ENCODE data around the gene ELSPBP1.
"Not testable (repeated sequence)": the region's sequence is repeated elsewhere in the genome, so short reads cannot be mapped to it uniquely, and the experiment has no call there.

ELSPBP1 gene

DNA sequence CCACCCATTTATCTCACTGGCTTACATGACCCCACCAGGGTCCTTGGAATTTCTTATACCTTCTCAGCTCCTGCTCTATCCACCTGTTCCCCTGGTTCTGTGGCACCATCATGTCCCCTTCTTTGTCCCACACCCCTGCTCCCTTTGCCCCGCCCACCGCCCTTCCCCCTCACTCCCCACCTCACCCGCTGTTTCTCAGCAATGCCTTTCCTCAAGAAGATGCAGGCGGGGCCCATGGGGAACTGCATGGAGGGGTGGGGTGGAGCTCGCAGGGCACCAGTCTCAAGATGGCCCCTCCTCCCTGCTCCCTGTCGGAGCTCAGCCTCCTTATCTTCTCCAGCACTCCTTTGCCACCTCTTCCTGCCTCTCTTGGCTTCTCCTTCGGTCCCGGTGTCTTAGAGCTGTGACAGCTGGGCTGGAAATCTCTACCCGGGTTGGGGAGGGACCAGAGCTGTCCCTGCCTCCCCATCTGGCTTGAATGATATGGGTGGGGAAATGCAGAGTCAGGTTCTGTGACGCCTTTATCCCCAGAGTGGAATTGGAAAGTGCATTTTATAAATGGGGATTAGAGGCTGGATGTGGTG lies 49.3 kb downstream of the ELSPBP1 start, which contains the start of gene CABP5:
Gene CABP5 (minus strand): TSS at position 405 of the 584 bp plus-strand sequence. CDS start 157 bp downstream, at position 248.
- no peak for DNase-seq

- DNase-seq = no peak
These were observed 50.1 kb downstream of the ELSPBP1 start for GRCh38 chr19:48044561-48044960.

DNA sequence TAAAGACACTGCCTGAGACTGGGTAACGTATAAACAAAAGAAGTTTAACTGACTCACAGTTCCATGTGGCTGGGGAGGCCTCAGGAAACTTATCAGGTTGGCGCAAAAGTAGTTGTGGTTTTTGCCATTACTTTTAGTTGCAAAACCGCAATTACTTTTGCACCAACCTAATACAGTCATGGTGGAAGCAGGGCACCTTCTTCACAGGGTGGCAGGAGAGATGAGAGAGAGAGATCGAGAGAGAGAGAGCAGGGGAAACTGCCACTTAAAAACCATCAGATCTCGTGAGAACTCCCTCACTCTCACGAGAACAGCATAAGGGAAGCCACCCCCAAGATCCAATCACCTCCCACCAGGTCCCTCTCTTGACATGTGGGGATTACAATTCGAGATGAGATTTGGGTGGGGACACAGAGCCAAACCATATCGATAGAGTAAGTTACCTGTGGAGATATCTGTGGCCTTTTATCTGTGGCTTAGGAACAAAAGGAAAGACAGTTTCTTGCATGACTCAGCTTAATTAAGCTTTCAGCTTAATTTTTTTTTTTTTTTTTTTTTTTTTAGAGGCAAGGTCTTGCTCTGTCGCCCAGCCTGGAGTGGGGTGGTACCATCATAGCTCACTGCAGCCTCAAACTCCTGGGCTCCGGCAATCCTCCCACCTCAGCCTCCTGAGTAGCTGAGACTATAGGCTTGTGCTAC lies 57.1 kb downstream of the ELSPBP1 start:
- DNase-seq = no peak

- no peak for DNase-seq
These were observed 58.6 kb downstream of the ELSPBP1 start for GRCh38 chr19:48053076-48053475.

GRCh38 chr19:48053856-48054255 lies 59.4 kb downstream of the ELSPBP1 start:
- no peak for DNase-seq

DNA sequence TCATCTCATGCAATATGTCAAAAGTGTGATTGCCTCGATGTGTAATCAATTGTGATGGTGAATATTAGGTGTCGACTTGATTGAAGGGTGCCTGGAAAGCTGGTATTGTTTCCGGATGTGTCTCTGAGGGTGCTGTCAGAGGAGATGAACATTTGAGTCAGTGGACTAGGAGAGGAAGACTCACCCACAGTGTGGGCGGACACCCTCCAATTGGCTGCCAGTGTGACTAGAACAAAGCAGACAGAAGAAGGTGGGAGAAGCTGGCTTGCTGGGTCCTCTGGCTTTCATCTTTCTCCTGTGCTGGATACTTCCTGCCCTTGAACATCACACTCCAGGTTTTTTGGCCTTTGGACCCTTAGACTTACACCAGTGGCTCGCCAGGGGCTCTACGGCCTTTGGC lies 64.9 kb downstream of the ELSPBP1 start:
- no peak for DNase-seq

DNA sequence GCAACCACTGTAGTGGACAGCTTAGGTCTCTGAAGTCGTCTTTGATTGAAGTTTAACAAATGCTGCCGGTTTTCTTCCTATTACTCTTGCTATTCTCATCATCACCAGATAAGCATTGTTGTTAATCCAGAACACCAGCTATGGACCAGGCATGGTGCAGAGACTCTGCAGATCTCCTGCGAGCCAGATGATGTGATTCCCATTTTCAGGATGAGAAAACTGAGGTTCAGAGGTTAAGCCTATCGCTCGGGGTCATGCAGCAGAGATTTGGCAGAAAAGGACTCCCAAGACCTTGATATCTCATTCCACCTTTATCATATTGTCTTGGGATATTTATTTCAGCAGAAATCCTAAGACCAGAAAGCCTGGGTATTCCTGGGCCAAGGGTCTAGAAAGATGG lies 65.9 kb downstream of the ELSPBP1 start:
- DNase-seq = no peak

GRCh38 chr19:48061401-48062344 lies 67.2 kb downstream of the ELSPBP1 start:
- no peak for DNase-seq

GRCh38 chr19:48064509-48064908 lies 70.1 kb downstream of the ELSPBP1 start:
- no peak for DNase-seq

GRCh38 chr19:48069435-48069834 lies 75.0 kb downstream of the ELSPBP1 start:
- no peak for DNase-seq

DNA sequence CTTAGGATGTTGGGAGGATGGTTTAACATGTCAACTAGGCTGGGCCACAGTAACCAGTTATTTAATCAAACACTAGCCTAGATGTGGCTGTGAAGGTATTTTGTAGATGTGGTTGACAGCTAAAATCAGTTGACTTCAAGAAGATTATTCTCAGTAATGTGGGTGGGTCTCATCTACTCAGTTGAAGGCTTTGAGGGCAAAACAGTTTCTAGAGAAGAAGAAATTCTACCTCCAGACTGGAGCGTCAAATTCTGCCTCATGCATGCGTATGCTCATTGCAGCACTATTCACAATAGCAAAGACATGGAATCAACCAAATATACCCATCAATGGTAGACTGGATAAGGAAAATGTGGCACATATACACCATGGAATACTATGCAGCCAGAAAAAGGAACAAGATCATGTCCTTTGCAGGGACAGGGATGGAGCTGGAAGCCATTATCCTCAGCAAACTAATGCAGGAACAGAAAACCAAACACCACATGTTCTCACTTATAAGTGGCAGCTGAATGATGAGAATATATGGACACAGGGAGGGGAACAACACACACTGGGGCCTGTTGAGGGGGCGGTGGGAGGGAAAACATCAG lies 75.8 kb downstream of the ELSPBP1 start:
- DNase-seq = not testable (repeated sequence)
